Stimulated activated CD4-positive, alpha-beta T cell treated with anti-CD3 and anti-CD28 coated beads, Interleukin-2, amount 100 ng/mL, for 48 hours (primary cell): Measurements from ENCODE around the gene CLMN.

ENCODE experiments used
- DNase-seq, 2 donors: peaks; one replicate each; pipeline ENCODE4 v3.0.0-alpha.2; 2020

CLMN gene

DNA sequence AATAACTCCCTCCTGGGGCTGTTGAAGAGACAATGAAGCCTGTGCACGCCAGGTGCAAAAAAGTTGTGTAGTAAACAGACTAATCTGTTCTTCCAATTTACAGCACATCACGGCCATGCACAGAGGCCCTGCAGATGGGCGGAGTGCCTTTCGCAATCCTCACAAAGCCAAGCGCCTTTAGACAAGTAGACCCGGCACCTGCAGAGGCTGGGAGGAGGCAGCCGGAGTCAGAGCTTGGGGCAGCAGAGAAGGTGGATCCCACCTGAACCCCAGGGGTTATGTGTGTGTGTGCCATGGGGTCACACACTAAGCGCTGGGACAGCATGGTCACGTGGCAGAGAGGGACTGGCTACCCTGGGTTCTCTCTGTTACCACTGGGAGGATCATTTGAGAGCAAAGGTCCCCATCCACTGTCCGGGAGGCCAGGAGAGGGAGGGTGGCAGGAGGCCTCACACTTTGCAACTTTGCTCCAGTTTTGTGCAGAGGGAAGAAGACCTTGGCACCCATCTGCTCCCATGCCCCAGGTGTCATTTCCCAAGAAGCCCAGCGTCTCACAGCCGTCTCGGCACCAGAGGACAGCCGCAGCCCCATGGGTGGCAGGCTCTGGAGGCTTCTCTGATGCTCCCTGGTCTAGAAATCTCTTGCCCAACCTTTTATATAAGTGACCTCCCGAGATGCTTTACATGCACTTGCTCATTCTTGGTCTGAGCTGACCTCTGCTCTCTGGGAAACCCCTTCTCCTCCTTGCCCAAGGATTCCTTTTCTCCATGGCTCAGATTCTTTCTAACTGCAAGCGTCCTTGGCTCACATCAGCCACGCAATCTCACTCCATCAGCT is 82.4 kb downstream of the CLMN start:
- DNase-seq, result no peak

DNA sequence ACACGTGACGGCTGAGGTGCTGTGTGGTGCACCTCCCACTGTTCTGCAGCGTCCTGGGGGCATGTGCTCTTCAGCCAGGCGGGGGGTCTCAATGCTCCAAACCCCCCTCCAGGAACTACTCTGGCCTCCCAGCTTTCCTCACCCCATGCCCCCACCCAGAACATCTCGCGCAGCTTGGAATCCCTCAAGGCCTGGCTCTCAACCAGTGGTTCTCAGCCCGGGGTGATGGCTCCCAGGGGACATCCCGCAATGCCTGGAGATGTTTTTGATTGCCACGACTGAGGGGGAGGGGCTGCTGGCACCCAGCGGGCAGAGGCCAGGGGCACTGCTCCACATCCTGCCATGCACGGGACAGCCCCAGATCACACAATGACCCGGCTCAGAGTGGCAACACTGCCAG is 83.5 kb downstream of the CLMN start:
- no peak for DNase-seq

DNA sequence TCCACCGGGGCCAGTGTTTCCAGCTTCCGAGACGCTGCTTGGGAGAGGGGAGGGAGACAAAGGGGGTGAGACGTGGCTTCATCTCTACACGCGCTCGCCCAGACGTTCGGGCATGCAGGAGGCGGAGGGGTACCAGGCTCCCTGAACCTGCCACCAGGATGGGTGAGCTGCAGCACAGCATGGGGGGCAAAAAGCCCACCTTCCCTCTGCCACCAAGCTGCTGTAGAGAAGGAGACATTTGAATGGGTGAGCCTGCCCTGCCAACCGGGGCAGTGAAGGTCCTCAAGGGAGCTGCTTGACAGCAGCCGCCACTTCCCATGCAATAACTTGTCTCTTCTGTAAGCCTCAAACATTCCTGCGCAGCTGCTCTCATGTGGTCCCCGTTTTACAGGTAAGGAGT is 83.9 kb downstream of the CLMN start:
- DNase-seq, result no peak

DNA sequence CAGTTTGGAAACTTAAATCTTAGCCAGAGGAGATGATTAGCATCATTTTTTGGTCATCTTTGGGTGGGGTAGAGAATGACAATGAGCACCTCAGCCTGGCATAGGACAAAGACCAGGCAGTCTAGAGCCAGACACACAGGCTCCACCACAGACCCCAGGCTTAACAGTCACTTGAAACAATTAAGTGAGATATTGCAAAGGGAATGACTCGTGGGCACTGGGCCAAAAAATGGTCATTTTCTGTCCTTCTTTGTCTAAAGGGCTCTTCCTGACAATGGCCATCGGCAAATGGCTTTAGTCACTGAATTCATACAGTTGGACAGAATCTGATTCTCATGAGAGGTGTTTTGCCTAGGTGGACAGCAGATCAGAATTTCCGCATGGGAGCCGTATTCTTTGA is 84.4 kb downstream of the CLMN start:
- DNase-seq, result no peak

DNA sequence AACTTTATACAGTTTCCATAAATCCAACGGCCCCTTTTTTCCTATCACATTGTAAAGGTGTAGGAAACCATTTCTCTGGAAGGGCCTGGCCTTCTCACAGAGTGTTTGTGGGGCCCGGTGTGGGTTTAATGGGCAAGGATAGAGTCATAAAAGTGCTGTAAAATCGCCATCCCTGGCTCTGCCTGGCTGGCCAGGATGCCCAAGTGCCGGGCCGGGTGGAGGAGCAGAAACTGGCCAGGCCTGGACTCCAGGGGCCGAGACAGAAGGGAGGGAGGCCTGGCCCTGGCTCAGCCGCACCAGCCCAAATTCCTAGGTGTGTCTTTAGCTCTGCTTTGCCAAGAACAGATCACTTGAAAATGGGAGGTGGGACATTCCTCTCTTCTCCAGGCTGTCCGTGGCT is 85.3 kb downstream of the CLMN start:
- no peak for DNase-seq

DNA sequence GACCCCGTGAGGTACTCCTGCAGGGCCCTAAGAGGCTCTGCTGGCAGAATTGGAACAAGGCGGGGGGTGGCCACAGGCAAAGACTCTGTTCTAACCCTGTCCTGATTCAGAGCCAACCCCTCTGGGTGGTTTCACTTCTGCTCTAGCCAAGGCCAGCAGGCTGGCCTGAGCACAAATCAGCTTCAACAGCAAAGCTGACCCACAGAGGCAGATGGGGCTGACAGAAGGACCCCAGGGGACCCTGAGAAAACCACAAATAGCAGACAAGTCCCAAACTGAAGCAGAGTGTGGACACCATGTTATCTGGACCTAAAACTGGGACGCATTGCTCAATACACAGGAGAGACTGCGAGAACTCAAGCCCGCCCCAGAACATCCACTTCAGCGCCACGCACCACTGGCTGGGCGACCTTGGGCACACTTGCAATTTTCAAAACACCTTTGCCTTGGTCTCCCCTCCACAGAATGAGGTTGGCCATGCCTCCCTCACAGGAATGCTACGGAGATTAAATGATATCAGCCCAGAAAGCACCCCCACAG is 85.9 kb downstream of the CLMN start:
- DNase-seq, result no peak

DNA sequence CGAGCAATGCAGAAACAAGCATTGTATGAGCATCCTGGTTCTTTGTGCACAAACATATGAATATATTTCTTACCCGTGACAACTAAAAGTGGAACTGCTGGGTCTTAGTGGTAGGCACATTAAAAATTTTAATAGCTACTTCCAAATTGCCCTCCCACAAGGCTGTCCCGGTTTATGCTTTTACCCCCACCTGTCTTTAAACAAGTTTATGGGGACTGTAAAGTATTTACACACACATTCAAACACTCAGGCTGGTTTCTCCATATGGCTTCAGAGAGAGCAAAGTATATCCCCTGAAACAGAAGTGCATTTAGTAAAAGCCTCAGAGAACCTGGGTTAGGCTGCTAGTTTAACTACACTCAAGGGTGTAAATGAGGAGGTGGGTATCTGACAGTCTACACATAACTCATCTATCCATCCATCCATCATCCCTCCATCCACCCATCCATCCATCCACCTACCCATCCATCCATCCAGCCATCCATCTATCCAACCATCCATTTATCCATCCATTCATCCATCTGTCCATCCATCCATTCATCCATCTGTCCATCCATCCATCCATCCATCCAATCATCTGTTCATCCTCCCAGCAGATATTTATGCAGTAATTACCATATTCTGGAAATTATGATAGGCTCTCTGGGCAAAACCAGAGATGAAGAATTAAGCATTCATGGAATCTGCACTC is 86.7 kb downstream of the CLMN start:
- no peak for DNase-seq

DNA sequence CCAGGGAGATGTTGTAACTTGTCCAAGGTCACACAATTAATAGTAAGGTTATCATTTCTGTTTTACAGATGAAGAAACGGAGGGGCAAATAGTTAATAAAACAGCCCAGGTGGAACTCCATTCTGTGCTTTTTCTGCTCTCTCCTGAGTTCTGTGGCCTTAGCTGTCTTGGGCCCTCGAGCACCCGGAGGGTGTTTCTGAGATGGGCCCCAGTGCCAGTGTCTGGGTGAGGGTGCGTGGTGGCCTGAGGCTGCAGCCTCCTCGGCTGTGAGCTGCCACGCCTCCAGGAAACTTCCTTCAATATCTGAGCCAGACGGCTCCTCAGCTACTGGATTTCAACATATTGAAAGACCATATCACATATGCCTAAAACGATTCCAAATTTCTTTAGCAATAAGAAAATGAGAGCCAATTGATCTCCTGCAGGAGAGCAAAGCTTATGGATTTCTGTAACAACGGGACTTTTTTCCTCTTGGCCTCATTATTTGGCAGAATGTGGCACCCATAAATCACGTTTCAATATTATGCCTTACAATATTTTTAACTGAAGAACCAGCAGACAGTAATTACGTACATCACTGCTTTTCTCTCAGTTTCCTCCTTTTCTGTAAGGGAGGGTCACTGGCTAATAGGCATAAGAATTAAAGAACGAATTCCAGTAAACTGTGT is 87.6 kb downstream of the CLMN start:
- no peak for DNase-seq

DNA sequence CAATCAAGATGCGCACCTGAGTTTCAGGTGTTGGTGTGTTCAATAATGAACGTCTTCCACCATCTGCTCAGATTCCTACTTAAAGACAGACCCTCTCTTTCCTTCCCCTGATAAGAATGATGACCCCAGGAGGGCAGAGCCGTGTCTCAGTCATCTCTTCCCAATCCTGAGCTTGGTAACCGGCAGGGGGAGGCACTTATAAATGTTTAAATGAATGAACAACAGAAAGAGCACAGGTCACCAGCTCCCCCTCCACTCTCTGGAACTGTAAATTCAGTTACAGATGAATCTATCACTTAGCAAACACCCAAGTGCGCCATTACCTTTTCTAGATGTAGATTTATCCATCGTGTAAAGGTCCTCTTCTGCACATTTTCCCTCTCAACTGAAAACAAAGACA is 90.0 kb downstream of the CLMN start:
- no peak for DNase-seq

DNA sequence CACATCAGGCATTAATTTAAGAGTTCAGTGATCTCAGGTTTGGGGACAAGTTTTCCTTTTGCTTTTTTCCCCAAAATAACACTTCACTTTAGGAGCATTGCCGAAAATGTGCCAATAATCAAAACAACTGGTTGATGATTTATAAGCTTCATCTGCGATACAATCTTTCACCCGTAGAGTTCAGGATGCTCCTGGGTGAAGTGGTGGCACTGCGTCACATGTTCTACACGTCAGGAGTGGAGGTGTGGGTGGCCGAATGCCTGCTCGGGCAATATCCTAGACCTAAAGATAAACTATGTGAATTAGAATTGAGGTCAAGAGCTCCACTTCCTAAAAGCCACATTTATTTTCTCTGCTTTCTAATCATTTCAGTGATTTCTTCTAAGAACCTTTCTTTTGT is 91.5 kb downstream of the CLMN start:
- no peak for DNase-seq

DNA sequence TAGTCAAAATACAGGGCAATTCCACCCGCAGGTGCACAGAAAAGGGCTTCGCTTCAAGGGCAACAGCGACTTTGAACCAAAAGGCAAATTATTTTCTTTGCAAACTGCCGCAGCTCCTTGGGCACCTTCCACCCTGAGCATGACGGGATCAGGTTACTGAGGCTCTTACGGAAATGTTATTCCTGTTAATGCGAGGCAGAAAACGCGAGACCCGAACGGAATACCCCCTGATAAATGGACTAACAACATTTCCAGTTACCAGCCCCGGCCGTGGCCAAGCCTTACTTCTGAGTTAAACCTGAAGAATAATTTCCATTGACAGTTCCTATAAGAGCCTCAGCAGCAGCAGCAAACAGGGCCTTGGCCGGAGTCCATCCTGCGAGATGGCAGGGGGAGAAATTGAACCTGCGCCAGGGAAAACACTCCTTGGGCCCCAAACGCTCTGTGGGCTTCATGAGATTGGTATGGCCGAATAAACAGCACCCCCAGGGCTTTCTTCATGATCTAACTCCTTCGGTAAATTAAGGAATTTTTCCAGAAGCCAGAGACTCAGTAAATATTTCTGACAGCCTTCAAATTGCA is 92.3 kb downstream of the CLMN start:
- DNase-seq, result no peak

DNA sequence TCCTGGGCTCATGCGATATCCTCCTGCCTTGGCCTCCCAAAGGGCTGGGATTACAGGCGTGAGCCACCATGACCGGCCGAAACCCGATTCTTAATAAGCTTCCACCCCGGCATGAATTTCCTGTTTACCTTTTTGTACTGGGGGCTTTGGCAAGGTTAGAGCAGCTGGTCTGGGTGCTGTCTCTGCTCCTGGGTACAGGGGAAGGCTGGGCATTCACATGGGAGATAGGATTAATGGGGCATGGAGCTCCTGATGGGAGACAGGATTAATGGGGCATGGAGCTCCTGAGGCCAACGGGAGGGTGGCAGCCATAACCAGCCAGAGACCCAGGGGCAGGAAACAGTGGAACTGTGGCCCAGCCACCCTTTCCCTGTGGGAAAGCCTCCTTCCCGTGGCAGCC is 92.9 kb downstream of the CLMN start:
- DNase-seq, result no peak

DNA sequence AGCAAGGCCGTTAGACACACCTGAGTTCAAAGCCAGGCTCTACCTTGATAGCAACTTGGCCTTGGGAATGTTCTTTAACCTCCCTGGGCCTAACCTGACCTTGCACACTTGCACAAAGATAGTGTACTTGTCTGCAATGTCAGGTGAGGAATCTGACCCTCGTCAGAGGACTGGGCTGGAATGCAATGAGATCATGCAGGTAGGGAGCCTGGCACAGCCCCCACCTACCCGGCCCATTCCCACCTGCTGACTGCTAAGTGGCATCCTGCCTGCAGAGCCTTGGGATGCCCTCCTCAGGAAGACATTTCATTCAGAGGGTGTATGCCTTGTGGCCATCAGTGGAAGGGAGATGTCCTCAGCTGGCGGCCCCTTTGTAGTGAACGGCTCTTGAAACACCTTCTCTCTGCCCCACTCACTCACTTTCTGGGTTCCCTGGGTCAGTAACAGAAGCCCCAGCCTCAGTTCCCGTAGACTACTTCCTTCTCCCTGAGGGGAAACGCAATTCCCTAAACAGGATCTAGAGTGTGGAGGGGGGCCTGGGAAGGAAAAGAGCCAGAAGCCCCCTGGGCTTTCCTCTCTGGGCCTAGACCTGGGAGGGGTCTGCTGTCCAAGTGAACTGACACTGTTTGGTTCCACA is 94.3 kb downstream of the CLMN start:
- DNase-seq, result no peak

DNA sequence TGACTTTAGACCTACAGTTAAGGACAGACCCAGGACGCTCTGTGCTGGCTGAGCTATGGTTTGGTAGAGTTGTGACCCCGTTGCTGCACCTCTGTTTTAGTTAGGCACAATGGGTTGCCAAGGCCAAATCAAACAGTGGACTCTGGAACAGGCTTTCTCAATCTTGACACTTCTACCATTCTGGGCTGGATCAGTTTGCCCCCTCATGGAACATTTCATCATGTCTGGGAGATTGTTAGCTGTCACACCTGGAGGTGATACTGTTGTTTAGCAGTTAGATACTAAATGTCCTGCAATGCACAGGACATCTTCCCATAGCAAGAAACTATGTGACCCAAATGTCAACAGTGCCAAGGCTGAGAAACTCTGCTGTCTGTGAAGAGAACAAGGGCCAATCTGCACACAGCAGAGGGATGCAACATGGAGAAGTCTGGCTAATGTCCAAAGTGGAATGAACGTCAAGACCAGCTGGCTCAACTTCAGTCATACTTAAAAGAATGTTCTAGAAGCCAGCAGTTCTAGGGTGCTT is 96.8 kb downstream of the CLMN start:
- DNase-seq, result no peak

DNA sequence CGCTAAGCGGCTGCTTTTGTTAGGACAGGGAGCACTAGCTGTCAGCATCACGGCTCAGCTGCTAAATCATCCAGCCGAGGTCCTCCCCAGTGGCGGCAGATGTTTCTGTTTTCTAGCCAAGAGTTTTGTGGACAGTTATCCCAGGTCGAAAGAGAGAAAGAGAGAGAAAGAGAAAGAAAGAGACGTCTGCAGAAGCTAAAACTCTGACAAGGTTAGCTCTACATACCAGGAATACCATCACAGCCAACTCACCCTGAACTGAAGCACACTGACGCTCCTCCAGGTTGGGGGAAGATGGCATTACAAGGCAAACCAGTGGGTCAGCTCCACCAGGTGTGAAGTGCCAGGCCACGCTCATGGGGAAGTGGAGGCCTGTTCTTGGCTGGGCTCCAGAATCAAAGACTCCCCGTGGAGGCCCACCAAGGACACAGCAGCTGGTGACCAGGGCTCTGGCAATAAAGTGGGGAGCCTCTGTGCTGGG is 97.5 kb downstream of the CLMN start:
- DNase-seq, result no peak

DNA sequence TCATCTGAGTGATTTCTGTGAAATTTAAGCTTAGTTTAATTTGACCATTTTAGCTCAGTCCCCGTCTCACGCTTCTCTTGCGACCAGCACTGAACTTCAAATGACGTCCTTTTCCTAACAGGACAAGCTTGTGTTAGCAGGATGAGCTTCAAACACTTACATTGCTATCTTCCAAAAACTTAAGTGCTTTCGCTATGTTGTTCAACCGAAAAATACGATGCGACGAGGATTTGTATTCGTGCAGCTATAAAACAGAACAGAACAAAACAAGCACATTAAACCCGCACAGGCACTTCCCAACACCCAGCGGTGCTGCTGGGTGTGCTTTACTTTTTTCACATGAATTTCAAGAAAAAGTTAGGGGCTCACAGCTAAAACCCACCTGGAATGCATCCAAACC is 98.2 kb downstream of the CLMN start:
- no peak for DNase-seq

DNA sequence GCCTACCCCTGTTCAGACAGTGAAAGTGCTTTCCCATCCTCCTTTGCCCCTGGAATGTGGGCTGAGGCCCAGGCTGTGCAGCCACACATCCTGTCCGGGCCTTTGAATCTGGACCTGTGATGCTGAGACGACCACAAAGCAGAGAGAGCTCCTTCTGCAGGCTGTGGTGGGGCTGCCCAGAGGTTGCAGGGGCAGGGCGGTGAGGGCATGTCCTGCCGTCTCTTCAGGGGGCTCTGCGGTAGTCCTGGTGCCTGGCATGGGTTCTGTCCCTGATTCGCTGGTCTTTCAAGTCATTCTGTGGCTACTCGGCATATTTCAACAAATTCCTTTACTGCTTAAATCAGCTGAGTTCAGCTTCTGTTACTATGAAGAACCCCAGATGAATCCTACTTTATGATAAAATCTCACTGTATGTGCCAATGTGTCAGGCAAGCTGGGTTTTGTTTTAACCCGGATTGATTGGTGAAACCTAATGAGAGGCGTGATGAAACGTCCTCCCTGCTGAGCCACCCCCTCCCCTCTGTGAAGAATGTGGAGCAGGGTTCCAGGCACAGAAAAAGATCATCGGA is 99.0 kb downstream of the CLMN start:
- no peak for DNase-seq

DNA sequence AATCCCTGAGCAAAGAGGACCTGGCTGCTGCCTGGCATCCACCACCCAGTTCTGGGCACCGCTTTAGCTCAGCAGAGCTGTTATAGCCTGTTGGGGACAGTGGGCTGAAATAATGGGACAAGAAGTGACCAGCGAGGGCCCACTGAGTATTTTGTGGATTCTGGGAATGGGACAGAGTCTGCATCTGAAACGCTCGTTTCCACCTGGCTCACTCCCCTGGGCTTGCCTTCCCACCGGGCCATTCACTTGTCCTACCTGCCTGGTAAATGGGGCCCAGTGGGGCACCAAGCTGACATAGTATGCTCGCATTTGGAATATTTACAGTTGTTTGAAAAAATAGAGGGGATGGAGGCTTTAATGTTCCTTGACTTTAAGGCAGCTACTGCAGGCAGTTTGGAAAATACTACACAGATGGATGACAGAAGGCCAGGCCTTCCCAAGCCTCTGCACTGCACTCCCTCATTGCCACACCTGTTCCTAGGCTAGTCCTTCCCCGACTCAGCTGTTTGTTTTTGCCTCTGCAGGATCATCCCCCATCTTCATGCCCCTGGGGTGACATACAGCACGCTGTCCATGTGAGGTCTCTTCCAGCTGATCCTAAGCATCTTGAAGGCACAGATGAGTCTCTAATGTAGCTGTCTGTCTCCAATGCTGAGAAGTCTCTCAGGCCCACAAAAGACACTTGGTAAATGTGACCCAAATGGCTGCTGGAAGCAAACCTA is 101.1 kb downstream of the CLMN start:
- DNase-seq, result no peak

DNA sequence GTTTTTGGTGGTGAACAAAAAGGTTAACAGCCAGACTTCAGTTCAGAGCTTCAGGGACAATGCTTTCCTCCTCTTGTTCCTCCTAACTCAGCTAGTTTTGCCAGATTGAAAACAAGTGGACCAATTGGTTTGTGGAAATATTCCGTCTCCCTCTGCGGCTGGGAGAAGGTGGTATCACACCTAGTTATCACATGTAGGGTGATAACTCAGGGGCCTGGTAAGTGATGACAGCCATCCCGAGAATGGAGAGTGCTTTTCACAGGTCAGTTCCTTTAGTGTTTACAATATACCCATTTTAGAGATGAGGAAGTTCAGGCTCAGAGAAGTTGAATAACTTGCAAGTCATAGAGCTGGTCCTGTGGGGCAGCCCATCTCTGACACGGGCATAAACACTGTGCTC is 101.7 kb downstream of the CLMN start:
- DNase-seq, result no peak

DNA sequence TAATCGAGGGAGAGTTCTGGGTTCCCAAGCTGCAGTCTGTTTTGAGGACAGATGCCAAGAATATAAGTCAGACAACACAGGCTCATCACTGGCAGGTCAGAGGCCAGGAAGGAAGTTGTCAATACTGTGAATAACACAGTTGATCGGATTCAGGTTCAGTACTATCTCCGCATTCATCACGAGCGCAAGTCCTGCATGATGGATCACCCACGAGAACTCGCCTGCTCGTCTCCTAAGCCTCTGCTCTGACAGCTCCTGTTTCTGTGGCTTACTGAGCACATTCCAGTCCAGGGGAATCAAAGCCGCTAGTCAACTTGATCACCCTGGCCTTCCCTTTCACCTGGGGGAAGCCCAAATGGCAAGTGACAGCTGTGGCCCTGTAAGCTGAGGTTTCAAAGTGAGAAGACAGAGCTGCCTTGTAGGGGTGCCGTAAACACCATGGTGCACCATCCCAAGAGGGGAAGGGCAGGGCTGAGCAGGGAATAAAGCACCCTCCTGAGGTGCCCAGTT is 102.3 kb downstream of the CLMN start:
- DNase-seq, result no peak

DNA sequence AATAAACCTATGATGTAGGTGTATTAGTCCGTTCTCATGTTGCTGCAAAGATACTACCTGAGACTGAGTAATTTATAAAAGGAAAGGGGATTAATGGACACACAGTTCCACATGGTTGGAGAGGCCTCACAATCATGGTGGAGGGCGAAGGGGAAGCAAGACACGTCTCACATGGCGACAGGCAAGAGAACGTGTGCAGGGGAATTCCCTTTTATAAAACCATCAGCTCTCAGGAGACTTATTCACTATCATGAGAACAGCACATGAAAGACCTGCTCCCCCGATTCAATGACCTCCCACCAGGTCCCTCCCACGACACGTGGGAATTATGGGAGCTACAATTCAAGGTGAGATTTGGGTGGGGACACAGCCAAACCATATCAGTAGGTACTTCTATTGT is 103.7 kb downstream of the CLMN start:
- DNase-seq, result no peak
